Measurements from ENCODE around the gene CDC42BPB.

Gene CDC42BPB

GRCh38 chr14:103097994-103098957 is 40.9 kb upstream of the CDC42BPB start:
- H3K27ac ChIP-seq = no peak overlapping the region
- TF ChIP-seq, protein P1, sequence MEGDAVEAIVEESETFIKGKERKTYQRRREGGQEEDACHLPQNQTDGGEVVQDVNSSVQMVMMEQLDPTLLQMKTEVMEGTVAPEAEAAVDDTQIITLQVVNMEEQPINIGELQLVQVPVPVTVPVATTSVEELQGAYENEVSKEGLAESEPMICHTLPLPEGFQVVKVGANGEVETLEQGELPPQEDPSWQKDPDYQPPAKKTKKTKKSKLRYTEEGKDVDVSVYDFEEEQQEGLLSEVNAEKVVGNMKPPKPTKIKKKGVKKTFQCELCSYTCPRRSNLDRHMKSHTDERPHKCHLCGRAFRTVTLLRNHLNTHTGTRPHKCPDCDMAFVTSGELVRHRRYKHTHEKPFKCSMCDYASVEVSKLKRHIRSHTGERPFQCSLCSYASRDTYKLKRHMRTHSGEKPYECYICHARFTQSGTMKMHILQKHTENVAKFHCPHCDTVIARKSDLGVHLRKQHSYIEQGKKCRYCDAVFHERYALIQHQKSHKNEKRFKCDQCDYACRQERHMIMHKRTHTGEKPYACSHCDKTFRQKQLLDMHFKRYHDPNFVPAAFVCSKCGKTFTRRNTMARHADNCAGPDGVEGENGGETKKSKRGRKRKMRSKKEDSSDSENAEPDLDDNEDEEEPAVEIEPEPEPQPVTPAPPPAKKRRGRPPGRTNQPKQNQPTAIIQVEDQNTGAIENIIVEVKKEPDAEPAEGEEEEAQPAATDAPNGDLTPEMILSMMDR (conservative IDR thresholded peaks at IDR 0.05) = no peak

DNA sequence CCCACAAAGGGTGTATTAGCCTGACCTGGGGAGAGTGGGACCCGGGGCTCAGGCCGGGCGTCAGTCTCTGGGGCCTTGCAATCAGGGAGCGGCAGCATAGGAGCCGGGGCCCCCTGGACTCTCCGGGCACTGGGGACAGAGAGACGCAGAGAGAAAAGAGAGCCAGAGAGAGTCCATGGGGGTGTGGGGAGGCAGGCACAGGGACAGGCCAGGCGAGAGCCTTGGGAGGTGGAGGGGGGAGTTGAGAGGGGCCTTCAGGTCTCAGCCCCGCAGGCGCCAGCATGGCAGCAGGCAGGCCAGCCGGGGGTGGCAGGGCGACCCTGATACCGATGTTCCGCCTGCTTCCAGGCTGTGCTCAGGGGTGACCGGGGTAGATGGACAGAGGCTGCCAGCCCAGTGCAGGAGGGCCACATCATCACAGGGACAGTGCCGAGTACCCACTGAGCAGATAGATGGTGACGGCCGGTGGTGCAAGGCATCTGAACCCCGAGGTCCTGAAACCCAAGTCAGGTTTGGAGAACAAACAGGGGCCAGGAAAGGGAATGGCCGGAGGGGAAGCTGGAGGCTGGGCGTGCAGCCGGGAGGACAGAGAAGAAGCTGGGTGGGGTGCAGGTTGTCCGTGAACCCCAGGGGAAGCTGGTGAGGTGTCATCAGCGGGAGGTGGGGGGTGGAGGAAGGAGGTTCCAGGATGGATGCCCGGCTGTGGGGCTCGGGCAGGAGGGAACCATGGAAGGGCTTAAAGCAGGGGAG is 40.1 kb upstream of the CDC42BPB start:
- TF ChIP-seq, protein P1 (conservative IDR thresholded peaks at IDR 0.05) = no peak
- H3K27ac ChIP-seq = no peak overlapping the region

GRCh38 chr14:103096387-103096786 is 39.0 kb upstream of the CDC42BPB start:
- H3K27ac ChIP-seq = no peak overlapping the region
- TF ChIP-seq, protein P1 (conservative IDR thresholded peaks at IDR 0.05) = no peak

GRCh38 chr14:103095210-103095778 is 37.9 kb upstream of the CDC42BPB start:
- no peak overlapping the region for H3K27ac ChIP-seq
- TF ChIP-seq, protein P1 (conservative IDR thresholded peaks at IDR 0.05) = no peak

DNA sequence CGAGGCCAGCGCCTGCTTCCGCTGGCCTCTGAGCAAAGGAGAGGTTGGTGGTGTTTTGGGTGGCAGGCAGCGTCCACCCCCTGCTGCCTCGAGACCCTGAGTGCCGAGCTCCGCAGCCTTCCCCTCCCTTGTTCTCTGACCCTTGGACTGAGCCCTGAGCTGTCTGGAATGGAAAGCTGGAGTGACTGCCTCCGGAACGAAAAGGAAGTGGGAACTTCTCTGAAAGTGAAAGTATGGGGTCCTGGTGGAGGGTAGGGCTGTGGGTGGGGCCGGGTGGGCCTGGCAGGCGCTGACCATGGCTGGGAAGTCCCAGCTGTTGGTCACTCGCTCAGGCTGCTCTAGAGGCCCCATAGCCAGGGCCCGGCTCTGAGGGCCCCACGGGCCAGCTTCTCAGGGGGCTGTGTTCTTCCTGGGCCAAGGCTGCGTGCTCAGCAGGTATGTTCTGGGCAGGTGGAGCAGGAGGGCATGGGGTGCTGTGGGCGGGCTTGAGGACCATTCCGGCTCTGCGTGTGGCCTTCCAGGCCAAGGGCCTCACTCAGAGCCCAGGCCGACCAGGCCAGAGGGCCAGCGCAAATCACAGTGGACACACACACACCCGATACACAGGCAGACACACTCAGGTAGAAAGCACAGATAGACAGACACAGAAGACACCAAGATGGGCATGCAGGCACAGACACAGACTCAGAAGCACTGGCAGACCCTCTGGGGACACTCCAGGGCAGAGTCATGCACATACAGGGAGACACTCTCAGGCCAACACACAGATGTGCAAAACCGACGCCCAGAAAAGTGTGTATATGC is 37.3 kb upstream of the CDC42BPB start, which contains the start of gene EXOC3L4:
Gene EXOC3L4, plus strand, starts transcription at position 320 of the 804 bp plus-strand sequence. CDS start 5,495 bp downstream, outside the sequence.
- TF ChIP-seq, protein P1 (conservative IDR thresholded peaks at IDR 0.05) = no peak
- H3K27ac ChIP-seq = no peak within 1 kb of the TSS

- TF ChIP-seq, protein P1 (conservative IDR thresholded peaks at IDR 0.05) = no peak
- H3K27ac ChIP-seq = no peak overlapping the region
Measured at GRCh38 chr14:103093856-103094405, 36.6 kb upstream of the CDC42BPB start.
